HUES64 (cell line): ENCODE measurements around the gene PPM1H.

Experiments
- H3K27ac ChIP-seq: 2 replicates; pipeline ENCODE4 v1.7.0; 2013; ENCODE audit warnings: low read depth, low read length, inconsistent platforms
- H3K27me3 ChIP-seq: 2 replicates; pipeline ENCODE4 v1.6.1; 2013; ENCODE audit warnings: mild to moderate bottlenecking, low read length; ENCODE audit not compliant: insufficient read depth
- H3K36me3 ChIP-seq: 2 replicates; pipeline ENCODE4 v1.6.1; 2013; ENCODE audit warnings: mild to moderate bottlenecking, low read length; ENCODE audit not compliant: insufficient read depth
- H3K4me1 ChIP-seq: 2 replicates; pipeline ENCODE4 v1.6.1; 2013; ENCODE audit warnings: mild to moderate bottlenecking, low read length, moderate library complexity; ENCODE audit not compliant: insufficient read depth
- H3K4me3 ChIP-seq: 2 replicates; pipeline ENCODE4 v1.5.1; 2013; ENCODE audit warnings: mild to moderate bottlenecking, low read length, moderate library complexity
- H3K9ac ChIP-seq: 2 replicates; pipeline ENCODE4 v1.6.1; 2013; ENCODE audit warnings: mild to moderate bottlenecking, low read depth, low read length
- H3K9me3 ChIP-seq: 2 replicates; pipeline ENCODE4 v1.6.1; 2013; ENCODE audit warnings: low read depth, low read length; ENCODE audit not compliant: insufficient read depth
- WGBS: fragments of 150-250, 120-280 bp; methylation state at CpG from one replicate; pipeline ENCODE4 v1.1.7; 2013; ENCODE audit warnings: missing lambda C conversion rate; 5-methylcytosine and 5-hydroxymethylcytosine counted together

Gene PPM1H

DNA sequence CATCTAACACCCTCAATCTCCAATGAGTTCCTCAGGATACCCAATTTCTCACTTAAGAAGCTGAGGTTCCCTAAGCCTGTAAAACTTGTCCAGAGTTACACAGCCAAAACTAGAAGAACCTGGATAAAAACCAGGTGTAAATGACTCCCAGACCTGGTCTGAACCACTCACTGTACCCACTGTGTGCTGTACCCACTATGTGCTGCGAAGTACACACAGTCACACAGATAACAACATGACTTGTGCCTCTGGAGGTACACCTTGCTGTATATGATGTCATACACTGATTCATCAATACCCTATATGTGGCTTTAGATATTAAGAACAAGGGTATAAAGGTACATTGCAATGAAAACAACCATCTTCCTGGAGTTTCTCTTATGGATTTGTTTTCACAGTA lies 66.1 kb downstream of the PPM1H start:
- no peak overlapping the region for H3K4me3 ChIP-seq
- no peak overlapping the region for H3K9ac ChIP-seq
- H3K9me3 ChIP-seq = no peaks in the 10 kb centered on the region
- H3K27me3 ChIP-seq = no peaks in the 10 kb centered on the region
- no peak overlapping the region for H3K27ac ChIP-seq
- WGBS = 87% methylated on average over 1 of the region's 1 CpG
- no peaks in the 10 kb centered on the region for H3K36me3 ChIP-seq
- H3K4me1 ChIP-seq = peaks cover 30% of the 10 kb centered on the region

DNA sequence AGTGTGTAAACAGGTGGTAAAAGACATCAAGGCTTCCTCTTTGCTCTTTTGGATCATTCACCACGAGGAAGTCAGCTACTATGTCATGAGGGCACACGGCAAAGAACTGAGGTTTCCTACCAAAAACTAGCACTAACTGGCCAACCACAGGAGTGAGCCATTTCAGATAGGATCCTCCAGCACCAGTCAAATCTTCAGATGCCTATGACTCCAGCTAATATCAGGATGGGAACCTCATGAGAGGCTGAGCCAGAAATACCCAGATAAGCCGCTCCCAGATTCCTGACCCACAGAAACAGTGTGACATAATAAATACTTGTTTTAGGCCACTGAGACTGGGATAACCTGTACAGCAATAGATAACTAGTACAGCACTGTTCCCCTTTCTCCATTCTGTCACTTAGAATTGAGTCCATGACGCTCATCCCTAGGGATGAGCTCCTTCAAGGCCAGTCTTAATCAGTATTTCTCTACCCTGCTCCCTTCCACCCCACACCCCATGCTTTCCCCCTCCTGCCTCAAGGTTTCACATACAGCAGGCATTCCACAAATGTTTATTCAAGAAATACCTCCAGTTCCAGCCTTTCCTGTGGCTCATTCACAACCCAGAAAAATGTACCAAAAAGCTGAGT lies 68.4 kb downstream of the PPM1H start:
- H3K27ac ChIP-seq = no peak overlapping the region
- no peaks in the 10 kb centered on the region for H3K27me3 ChIP-seq
- H3K9me3 ChIP-seq = no peaks in the 10 kb centered on the region
- peaks cover 42% of the 10 kb centered on the region for H3K4me1 ChIP-seq
- no peak overlapping the region for H3K4me3 ChIP-seq
- 54% methylated on average over 4 of the region's 4 CpGs for WGBS
- no peaks in the 10 kb centered on the region for H3K36me3 ChIP-seq
- H3K9ac ChIP-seq = no peak overlapping the region

DNA sequence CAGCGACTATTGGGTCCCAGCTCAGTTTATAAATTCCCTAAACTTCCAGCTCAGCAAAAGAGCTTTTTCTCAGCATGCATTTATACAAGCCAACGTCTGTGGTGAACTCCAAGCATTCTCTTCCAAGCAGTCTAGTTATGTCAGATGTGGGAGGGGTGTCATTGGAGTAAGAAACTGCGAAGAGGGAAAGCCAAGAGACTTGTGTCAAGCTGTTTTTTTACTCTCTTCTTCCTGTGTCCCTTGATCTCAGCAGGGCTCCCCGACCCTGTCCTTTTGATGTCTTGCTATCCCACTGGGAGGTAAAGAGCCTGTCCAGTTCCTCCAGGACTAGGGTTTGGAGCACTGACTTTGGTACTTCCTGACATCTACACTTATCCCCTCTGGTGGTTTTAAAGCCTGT lies 69.0 kb downstream of the PPM1H start:
- Histone ChIP-seq H3K9me3 (no peaks in the 10 kb centered on the region), H3K4me3 (no peak overlapping the region), H3K4me1 (peaks cover 48% of the 10 kb centered on the region), H3K36me3 (no peaks in the 10 kb centered on the region), H3K27me3 (no peaks in the 10 kb centered on the region), H3K9ac (no peak overlapping the region), H3K27ac (no peak overlapping the region)
- WGBS = 21% methylated on average over 4 of the region's 4 CpGs

DNA sequence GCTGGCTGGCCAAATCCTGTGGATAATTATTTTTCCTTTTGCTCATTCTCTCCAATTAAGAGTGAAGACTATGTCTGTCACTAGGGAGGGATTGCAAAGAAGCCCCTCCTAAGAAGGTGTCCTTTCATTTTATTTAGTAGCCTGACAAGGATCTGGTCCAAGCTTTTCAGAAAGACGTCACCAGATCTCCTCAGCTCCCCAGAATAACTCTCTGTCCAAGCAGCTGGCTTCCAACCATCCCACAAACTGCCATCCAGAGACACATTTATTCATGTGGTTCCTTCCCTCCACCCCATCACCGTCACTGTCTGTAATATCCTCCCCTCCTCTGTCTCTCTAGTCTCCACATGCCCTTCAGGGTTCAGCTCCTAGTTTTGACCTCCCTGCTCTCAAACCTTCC lies 69.9 kb downstream of the PPM1H start:
- WGBS = 82% methylated on average over 2 of the region's 2 CpGs
- no peaks in the 10 kb centered on the region for H3K36me3 ChIP-seq
- H3K4me1 ChIP-seq = peaks cover 54% of the 10 kb centered on the region
- no peaks in the 10 kb centered on the region for H3K9me3 ChIP-seq
- no peak overlapping the region for H3K27ac ChIP-seq
- no peaks in the 10 kb centered on the region for H3K27me3 ChIP-seq
- no peak overlapping the region for H3K4me3 ChIP-seq
- no peak overlapping the region for H3K9ac ChIP-seq

DNA sequence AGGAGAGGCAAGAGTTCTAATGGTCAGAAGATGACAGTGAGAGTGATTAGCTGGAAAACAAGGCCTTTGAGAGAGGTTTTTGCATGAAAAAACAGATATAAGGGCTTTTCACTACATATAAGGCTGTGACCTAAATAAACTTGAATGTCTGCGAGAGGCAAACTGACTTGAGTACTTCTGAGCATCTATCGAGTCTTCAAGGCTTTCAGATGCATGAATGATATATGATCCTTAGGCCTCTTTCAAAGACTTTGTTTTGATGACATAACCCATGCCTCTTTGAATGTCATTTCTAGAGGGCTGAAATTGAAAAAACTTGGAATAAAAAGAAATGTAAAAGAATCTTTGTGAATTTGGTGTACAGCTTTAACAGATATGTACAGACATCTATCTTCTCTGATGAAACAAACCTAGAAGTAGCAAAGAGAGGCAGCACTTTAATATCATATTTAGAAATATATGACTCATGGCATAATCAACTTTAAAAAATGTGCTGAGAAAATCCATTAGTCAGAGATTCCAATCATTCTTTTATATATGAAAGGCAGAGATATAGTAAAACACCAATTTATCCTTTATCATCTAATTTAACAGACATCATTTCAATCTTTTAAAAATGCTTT lies 72.6 kb downstream of the PPM1H start:
- H3K4me1 ChIP-seq = peaks cover 73% of the 10 kb centered on the region
- H3K27ac ChIP-seq = no peak overlapping the region
- H3K9me3 ChIP-seq = no peaks in the 10 kb centered on the region
- H3K36me3 ChIP-seq = no peaks in the 10 kb centered on the region
- H3K27me3 ChIP-seq = no peaks in the 10 kb centered on the region
- 75% methylated on average over 2 of the region's 2 CpGs for WGBS
- H3K9ac ChIP-seq = no peak overlapping the region
- H3K4me3 ChIP-seq = no peak overlapping the region

DNA sequence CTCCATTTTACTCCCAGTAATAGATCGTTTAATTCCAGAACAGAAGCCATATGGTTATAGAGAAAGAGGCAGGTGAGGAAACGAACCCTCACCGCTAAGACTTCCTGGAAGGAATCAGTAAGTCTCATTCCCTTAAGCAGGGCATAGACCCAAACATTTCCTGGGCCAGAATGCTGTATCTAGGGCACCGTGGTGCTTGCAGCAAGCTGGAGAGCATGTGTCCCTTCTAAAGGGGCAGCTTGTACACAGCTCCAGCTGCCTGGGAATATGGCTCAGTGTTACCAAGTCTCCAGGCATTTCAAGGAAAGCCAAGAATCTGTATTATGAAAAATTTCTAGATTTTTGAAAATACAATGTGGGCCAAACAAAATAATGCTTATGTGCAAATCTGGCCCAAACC lies 73.4 kb downstream of the PPM1H start:
- H3K4me1 ChIP-seq = peaks cover 66% of the 10 kb centered on the region
- 95% methylated on average over 4 of the region's 4 CpGs for WGBS

DNA sequence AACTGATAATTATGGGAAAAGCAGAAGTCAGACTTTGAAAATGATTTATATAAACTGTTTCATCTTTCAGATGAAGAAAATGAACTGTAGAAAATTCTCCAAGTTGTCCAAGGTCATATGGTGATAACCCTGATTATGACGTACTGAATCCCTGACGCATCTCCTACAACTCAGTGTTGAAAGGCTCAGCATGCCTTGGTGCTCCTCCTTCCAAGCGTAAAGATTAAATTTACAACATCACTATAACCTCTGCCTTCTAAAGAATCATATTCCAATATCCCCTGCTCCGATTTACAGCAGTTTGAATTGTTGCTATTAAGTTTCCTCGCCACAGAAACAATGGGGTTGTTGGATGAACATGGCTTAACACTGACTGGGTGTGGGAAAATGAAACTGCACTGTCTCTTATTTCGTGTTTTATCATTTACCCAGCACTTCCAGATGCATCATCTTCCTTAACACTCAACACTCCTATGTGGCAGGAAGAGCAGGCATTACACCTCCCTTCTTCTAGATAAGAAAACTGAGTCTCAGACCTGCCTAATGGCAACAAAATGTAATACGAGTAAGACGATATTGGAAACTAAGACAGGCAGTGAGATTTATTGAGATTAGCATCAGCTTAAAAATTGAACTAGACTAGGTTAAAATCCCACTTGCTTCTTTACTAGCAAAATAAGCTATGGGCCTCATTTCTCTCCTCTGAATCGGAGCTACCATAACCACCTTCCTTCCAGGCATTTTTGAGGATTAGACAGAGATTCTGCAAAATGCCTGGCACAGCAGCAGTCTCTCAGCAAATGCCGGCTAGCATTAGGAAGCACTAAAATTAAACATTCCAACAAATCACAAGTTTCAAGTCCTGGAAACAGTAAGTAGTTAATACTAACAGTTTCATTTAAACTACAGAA lies 74.2 kb downstream of the PPM1H start:
- Histone ChIP-seq H3K4me1 (peaks cover 57% of the 10 kb centered on the region), H3K4me3 (no peak overlapping the region), H3K36me3 (no peaks in the 10 kb centered on the region), H3K9ac (no peak overlapping the region), H3K27me3 (no peaks in the 10 kb centered on the region), H3K9me3 (no peaks in the 10 kb centered on the region), H3K27ac (no peak overlapping the region)
- WGBS = 94% methylated on average over 10 of the region's 10 CpGs

More for the DNA sequence above, 73.4 kb downstream of the PPM1H start:
- Histone ChIP-seq H3K9ac (no peak overlapping the region), H3K36me3 (no peaks in the 10 kb centered on the region), H3K9me3 (no peaks in the 10 kb centered on the region), H3K27ac (no peak overlapping the region), H3K27me3 (no peaks in the 10 kb centered on the region), H3K4me3 (no peak overlapping the region)

DNA sequence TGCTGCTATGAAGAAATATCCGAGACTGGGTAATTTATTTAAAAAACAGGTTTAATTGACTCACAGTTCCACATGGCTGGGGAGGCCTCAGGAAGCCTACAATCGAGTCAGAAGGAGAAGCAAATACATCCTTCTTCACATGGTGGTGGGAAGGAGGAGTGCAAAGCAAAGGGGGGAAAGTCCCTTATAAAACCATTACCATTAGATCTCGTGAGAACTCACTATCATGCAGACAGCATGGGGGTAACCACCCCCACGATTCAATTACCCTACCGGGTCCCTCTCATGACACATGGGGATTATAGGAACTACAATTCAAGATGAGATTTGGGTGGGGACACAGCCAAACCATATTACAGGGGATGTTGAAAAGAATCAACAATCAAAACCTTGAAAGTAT lies 74.9 kb downstream of the PPM1H start:
- 88% methylated on average over 3 of the region's 5 CpGs for WGBS
- peaks cover 50% of the 10 kb centered on the region for H3K4me1 ChIP-seq
- no peaks in the 10 kb centered on the region for H3K9me3 ChIP-seq
- no peaks in the 10 kb centered on the region for H3K36me3 ChIP-seq
- peak overlapping the region; percentile 26; the same call in 1 of the 2 replicates for H3K27ac ChIP-seq
- no peaks in the 10 kb centered on the region for H3K27me3 ChIP-seq
- no peak overlapping the region for H3K4me3 ChIP-seq
- no peak overlapping the region for H3K9ac ChIP-seq

DNA sequence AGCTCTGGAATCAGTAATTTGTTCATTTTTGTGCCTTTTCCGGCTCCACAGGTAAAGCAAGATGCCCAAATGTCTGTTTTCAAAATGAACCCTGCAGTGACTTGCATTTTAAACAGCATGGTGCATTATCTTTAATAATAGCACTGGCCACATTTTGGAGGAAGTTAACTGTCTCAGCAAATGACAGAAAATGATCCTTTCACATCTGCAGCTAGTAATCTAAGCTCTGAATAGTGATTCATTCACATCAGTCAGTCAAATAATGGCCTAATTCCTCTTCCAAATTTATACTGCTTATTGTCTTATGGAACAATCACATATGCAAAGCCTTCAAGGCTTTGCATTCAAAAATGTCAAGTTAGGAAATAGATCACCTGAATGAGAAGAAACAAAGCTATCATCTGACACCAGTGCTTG lies 75.6 kb downstream of the PPM1H start:
- no peak overlapping the region for H3K4me3 ChIP-seq
- H3K36me3 ChIP-seq = no peaks in the 10 kb centered on the region
- no peaks in the 10 kb centered on the region for H3K27me3 ChIP-seq
- no peaks in the 10 kb centered on the region for H3K9me3 ChIP-seq
- no peak overlapping the region for H3K9ac ChIP-seq
- 88% methylated on average over 1 of the region's 1 CpG for WGBS
- no peak overlapping the region for H3K27ac ChIP-seq
- H3K4me1 ChIP-seq = peaks cover 45% of the 10 kb centered on the region

DNA sequence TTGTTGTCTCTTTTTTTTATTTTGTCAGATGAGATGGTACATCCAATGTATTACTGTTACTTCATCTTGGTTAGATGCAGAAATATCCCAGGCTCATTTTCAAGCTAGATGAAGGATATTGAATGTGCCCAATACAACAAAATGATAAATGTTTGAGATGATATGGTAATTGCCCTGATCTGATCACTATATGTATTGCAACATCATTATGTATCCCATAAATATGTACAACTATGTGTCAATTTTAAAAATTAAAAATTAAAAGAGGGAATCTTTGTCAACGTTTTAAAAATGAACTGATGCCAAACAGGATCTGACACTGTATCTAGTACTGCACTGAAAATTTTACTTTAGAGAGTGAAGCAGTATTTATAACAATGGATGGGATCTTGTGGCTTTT lies 78.5 kb downstream of the PPM1H start:
- Histone ChIP-seq H3K27me3 (no peaks in the 10 kb centered on the region), H3K36me3 (no peaks in the 10 kb centered on the region), H3K4me3 (no peak overlapping the region), H3K4me1 (peaks cover 37% of the 10 kb centered on the region), H3K9me3 (no peaks in the 10 kb centered on the region), H3K9ac (no peak overlapping the region), H3K27ac (no peak overlapping the region)
- WGBS = 95% methylated on average over 1 of the region's 1 CpG

DNA sequence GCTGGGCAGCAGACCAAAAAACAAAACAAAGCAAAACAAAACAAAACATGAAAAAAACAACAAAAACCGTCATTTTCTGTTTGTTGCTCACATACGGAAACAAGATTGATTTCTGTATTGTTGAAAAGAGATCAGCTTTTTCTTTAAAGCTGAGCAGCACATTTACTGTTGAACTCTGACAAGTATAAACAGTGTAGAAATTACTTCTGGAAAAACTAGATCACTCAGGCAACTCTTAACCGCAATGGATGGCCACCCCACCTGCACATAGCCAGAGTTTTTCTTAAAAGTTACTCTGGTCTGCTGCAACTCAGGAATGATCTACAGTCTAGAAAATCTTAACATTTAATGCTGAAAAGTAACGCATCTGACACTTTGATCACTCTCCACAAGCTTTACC lies 80.9 kb downstream of the PPM1H start:
- Histone ChIP-seq H3K27me3 (no peaks in the 10 kb centered on the region), H3K9me3 (no peaks in the 10 kb centered on the region)
- WGBS = 91% methylated on average over 4 of the region's 4 CpGs

More for the DNA sequence above, 80.9 kb downstream of the PPM1H start:
- Histone ChIP-seq H3K36me3 (no peaks in the 10 kb centered on the region), H3K4me3 (no peak overlapping the region), H3K9ac (no peak overlapping the region), H3K4me1 (peaks cover 15% of the 10 kb centered on the region), H3K27ac (no peak overlapping the region)
